Parathyroid adenoma (tissue), 2 donors: ENCODE measurements around the gene OSBPL5.

ENCODE experiments used
- H2AFZ ChIP-seq: fragments of 300-600 bp; sonication (generic); one replicate; pipeline ENCODE4 v1.7.0; 2017; ENCODE audit warnings: antibody characterized with exemption, mild to moderate bottlenecking
- H3K27ac ChIP-seq: fragments of 300-600 bp; sonication (generic); one replicate; pipeline ENCODE4 v1.7.0; 2017
- H3K27me3 ChIP-seq: fragments of 300-600 bp; sonication (generic); one replicate; pipeline ENCODE4 v1.7.0; 2017; ENCODE audit warnings: low read length; ENCODE audit not compliant: control insufficient read depth, insufficient read depth
- H3K36me3 ChIP-seq: fragments of 300-600 bp; sonication (generic); one replicate; pipeline ENCODE4 v1.7.0; 2017; ENCODE audit warnings: low read length; ENCODE audit not compliant: control insufficient read depth, insufficient read depth
- H3K4me1 ChIP-seq: fragments of 300-600 bp; sonication (generic); one replicate; pipeline ENCODE4 v1.7.0; 2017; ENCODE audit warnings: control low read depth
- H3K4me2 ChIP-seq: fragments of 300-600 bp; sonication (generic); one replicate; pipeline ENCODE4 v1.7.0; 2017; ENCODE audit warnings: low read length
- H3K4me3 ChIP-seq: fragments of 300-600 bp; sonication (generic); one replicate; pipeline ENCODE4 v1.7.0; 2017; ENCODE audit warnings: low read depth, low read length
- H3K79me2 ChIP-seq: fragments of 300-600 bp; sonication (generic); one replicate; pipeline ENCODE4 v1.7.0; 2017; ENCODE audit warnings: control low read depth
- H3K9ac ChIP-seq: fragments of 300-600 bp; sonication (generic); one replicate; pipeline ENCODE4 v1.7.0; 2017; ENCODE audit warnings: mild to moderate bottlenecking
- H3K9me3 ChIP-seq: fragments of 300-600 bp; sonication (generic); one replicate; pipeline ENCODE4 v1.7.0; 2017; ENCODE audit warnings: low read length; ENCODE audit not compliant: control insufficient read depth
- CTCF ChIP-seq: fragments of 300-600 bp; sonication (generic); IDR thresholded peaks from one replicate; pipeline ENCODE4 v1.7.0; 2017; ENCODE audit warnings: antibody characterized with exemption, mild to moderate bottlenecking
- donor health status: primary hyperparathyroidism.

The OSBPL5 gene

GRCh38 chr11:3139086-3139440 lies 26.0 kb downstream of the OSBPL5 start:
- H2AFZ ChIP-seq, result no peak overlapping the region
- no peaks in the 10 kb centered on the region for H3K79me2 ChIP-seq
- no peaks in the 10 kb centered on the region for H3K9me3 ChIP-seq
- no peaks in the 10 kb centered on the region for H3K27me3 ChIP-seq
- no peak for TF ChIP-seq CTCF
- H3K36me3 ChIP-seq, result no peaks in the 10 kb centered on the region
- no peak overlapping the region for H3K4me3 ChIP-seq
- H3K9ac ChIP-seq, result no peak overlapping the region
- H3K4me1 ChIP-seq, result no peaks in the 10 kb centered on the region
- no peak overlapping the region for H3K27ac ChIP-seq
- no peak overlapping the region for H3K4me2 ChIP-seq

- no peak for TF ChIP-seq CTCF
These were observed 26.7 kb downstream of the OSBPL5 start for GRCh38 chr11:3138178-3139085.

GRCh38 chr11:3137486-3138177 lies 27.5 kb downstream of the OSBPL5 start:
- H3K9me3 ChIP-seq, result no peaks in the 10 kb centered on the region
- no peak overlapping the region for H3K9ac ChIP-seq
- no peaks in the 10 kb centered on the region for H3K36me3 ChIP-seq
- no peak overlapping the region for H3K4me2 ChIP-seq
- H3K27me3 ChIP-seq, result no peaks in the 10 kb centered on the region
- no peaks in the 10 kb centered on the region for H3K79me2 ChIP-seq
- no peak for TF ChIP-seq CTCF
- H3K4me1 ChIP-seq, result no peaks in the 10 kb centered on the region
- H2AFZ ChIP-seq, result no peak overlapping the region
- H3K4me3 ChIP-seq, result no peak overlapping the region
- no peak overlapping the region for H3K27ac ChIP-seq

More at GRCh38 chr11:3138178-3139085, 26.7 kb downstream of the OSBPL5 start:
- no peaks in the 10 kb centered on the region for H3K36me3 ChIP-seq
- H3K9ac ChIP-seq, result no peak overlapping the region
- H3K27me3 ChIP-seq, result no peaks in the 10 kb centered on the region
- no peak overlapping the region for H3K27ac ChIP-seq
- H3K79me2 ChIP-seq, result no peaks in the 10 kb centered on the region
- no peak overlapping the region for H3K4me3 ChIP-seq
- no peak overlapping the region for H3K4me2 ChIP-seq
- no peaks in the 10 kb centered on the region for H3K9me3 ChIP-seq
- no peak overlapping the region for H2AFZ ChIP-seq
- no peaks in the 10 kb centered on the region for H3K4me1 ChIP-seq

- no peak for TF ChIP-seq CTCF
These were observed 28.3 kb downstream of the OSBPL5 start for GRCh38 chr11:3136546-3137455.

More at GRCh38 chr11:3136546-3137455, 28.3 kb downstream of the OSBPL5 start:
- H2AFZ ChIP-seq, result no peak overlapping the region
- no peaks in the 10 kb centered on the region for H3K36me3 ChIP-seq
- no peak overlapping the region for H3K27ac ChIP-seq
- H3K4me1 ChIP-seq, result no peaks in the 10 kb centered on the region
- no peak overlapping the region for H3K4me2 ChIP-seq
- H3K4me3 ChIP-seq, result no peak overlapping the region
- no peaks in the 10 kb centered on the region for H3K27me3 ChIP-seq
- no peak overlapping the region for H3K9ac ChIP-seq
- H3K9me3 ChIP-seq, result no peaks in the 10 kb centered on the region
- H3K79me2 ChIP-seq, result no peaks in the 10 kb centered on the region
